Measurements from ENCODE around the gene TRIM62.
"Not testable (repeated sequence)": the region's sequence is repeated elsewhere in the genome, so short reads cannot be mapped to it uniquely, and the experiment has no call there.

TRIM62 gene

DNA sequence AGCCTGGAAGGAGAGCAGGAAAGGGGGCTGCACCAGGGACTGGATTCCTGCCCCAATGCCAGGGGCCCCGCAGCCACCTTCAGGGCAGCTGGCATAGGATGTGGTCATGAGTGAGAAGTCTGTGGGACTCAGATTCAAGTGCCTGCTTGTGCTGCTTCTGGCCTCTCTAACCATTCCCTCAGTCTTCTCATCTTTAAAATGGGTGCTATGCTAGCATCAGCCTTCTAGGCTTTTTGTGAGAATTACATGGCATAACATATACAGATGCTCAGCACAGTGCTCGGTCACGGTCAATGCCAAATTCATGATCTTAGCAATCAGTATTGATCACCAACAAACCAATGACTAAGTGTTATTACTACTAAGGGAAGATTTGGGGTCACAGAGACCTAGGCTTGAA is 23.5 kb downstream of the TRIM62 start:
- DNase-seq, result no peak

- no peak for DNase-seq
These were observed 24.7 kb downstream of the TRIM62 start for GRCh38 chr1:33157131-33157530.

DNA sequence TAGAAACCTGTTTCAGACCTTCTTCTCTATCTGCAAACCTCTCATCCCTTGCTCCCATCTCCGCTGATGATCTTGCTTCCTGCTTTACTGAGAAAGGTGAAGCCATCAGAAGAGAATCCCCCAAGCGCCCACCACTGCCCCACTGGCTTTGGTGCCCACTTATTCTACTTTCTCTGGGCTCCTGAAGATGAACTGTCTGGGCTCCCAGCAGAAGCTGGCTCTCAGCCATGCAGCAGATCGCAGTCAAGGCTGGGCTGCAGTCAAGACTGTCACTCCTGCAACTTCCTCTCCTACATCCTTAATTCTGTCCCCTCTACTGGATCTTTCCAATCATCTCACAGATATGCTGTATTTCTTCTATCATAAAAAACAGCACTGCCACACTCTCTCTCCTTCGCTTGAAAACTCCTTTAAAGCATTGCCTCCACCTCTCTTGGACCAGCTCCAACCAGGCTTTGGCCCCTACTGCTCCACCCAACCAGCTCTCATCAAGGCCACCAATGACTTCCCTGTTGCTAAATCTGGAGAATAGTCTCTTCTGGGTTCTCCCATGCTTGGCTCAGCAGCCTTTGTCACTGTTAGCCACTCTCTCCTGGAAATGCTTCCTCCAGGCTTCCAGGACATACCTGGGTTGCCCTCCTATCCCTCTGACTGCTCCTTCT is 25.8 kb downstream of the TRIM62 start:
- DNase-seq, result no peak

DNA sequence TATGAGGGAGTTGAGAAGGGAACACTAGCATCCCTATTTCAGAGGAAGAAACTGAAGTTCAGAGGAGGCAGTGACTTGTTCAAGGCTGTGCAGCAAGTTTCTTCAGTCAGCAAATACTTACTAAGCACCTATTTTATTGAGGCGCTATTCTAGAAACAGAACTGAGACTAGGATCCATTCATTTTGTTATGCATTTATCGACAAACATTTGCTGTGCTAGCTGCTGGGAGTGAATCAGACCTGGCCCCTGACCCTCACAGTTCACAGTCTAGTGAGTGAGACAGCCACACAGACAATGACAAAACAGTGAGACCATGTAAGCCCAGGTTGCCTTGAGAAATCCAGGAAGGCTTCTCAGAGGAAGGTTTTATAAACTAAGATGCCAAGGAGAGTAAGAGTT is 28.2 kb downstream of the TRIM62 start:
- DNase-seq, result no peak

DNA sequence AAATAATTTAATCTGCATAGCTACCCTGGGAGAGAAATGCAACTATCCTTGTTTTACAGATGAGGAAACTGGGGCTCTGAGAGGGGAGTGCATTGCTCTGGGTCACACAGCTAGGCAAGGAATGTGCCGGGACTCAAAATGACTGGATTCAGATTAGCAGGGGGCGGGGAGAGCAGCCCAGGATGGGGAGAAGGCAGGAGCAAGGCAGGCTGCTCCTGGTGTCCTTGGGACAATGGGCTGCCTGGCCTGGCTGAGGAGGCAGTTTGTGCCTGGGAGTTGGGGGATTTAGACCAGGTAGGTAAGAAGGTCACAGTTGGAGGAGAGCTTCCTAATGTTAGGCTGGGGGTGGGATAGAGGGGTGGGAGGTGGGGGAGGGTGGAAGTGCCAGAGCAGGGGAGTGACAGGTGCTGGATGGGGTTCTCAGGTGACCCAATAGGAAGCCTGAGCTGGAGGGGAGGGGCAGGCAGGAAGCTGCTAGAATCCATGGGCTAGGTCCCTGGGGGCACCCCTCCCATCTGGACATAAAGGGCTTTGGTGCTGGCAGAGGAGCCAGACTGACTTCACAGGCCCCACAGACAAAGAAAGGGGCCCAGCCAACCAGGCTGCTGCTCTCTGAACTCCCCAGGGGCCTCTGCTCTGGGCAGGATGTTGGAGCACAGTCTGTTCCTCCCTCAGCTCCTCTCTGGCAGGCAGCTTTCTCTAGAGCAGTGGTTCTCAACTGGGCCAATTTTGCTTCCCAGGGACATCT is 29.0 kb downstream of the TRIM62 start:
- no peak for DNase-seq

DNA sequence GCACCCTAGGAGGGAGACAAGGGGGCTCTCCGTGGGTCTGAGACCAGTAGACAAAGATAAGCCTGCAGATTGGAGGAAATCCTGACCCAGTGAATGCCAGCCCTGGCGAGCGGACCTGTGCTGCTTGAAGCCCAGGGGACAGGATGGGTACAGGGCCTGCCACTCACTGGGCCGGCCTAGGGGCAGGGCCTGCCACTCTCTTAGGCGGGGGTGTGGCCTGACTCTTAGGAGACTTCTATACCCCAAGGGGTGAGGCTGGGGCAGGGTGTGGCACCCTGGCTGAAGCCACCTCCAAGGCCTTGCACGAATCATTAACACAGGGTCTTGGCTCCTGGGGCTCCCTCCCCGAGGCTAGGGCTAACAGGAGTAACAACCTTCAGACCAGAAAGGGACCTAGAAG is 30.7 kb downstream of the TRIM62 start:
- DNase-seq, result no peak

DNA sequence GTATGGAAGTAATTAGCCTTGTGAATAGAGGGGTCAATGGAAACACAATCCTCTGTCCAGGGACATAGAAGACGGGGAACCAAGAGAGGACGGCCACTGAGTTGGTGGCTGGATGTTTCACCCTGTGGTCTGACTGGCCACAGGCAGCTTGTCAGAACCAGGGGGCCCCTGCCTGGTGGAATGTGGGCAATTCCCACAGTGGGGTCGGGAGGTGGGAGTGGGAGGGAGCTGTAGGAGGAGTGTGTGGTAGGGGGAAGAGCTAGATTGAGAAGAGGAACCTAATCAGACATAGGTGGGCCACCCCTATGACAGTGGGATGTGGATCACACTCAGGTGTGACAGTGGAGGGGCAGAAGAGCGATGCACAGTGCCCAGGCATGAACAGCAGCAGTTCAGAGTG is 31.3 kb downstream of the TRIM62 start:
- DNase-seq, result no peak

DNA sequence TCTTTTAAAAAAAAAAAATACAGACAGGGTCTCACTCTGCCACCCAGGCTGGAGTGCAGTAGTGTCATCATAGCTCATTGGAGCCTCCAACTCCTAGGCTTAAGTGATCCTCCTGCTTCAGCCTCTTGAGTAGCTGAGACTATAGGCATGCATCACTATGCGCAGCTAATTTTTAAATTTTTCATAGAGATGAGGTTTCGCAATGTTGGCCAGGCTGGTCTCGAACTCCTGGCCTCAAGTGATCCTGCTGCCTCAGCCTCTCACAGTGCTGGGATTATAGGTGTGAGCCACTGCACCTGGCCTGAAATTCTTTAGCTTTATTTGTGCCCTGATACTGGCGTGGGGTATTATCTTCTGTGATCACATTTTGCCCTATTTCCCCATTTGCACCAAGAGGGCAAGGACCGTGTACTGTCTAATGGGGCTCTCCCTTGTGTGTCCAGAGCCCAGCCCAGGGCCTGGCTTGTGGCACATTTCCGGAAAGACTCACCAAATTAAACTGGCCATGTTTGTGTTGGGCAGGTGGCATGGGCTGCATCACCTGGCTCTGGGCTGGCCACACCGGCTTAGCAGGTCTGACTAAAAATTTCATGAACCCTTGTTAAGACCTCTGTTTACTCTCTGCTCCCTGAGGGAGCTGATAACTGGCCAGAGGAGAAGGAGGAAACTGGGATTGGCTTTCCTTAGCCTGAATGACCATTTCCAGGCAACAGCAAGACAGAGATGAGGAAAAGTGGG is 32.2 kb downstream of the TRIM62 start:
- DNase-seq, result no peak

DNA sequence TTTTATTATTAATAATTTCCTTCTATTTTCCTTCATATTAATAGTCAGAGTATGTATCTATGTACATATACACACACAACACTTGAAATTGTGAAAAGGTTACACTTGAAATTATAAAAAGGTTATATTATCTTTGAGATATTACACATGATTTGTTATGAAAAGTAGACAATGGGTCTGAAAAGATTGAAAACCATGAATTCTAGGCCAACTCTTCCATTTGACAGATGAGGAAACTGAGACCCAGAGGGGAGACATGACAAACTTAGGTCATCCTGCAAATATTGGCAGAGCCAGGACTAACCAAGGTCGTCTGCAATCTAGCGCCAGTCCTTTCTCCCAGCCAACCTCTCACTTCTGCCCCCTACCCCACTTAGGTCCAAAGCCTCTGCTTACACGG is 33.2 kb downstream of the TRIM62 start:
- DNase-seq, result no peak

- peak in 1 of 2 experiments; percentile 22 for DNase-seq
These were observed 33.9 kb downstream of the TRIM62 start for GRCh38 chr1:33147997-33148314.

- DNase-seq, result no peak
These were observed 34.4 kb downstream of the TRIM62 start for GRCh38 chr1:33147275-33147996.

GRCh38 chr1:33146003-33146402 is 35.8 kb downstream of the TRIM62 start:
- no peak for DNase-seq

DNA sequence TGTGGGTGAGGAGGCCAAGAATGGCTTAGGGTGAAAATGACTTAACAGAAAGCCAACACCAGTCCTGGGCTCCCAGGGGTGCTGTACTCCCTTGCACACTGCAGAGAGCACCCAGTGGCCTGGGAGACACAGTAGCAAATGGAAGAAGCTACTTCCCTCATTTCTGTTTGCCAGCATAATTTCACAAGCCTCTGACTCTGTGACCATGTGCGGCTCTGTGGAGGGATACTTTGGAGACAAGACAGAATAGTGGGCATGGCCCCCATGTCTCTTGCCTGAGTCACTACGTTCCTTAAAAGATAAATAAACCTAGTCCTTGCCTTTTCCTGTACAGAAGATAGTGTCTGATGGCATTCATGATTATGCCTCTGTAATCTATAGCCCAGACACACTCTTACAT is 38.1 kb downstream of the TRIM62 start:
- no peak for DNase-seq

DNA sequence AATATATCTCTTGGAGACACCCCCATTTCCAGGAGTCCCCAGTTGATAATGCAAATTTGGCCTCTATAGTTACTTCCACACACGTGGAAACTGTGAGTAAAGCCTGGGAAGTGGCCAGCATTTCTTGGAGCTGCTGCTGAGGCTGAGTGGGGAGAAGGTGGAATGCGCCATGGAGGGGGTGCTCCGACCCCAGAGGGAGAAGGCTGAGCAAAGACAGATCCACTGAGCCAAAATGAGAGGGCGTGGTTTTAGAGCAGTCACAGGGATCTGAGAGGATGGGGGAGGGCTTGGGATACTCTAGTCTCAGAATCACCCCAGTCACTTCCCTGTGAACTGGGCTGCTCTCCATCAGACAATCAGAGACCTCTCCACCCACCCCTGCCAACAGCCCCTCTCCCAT is 38.7 kb downstream of the TRIM62 start:
- no peak for DNase-seq

GRCh38 chr1:33142483-33143064 is 39.3 kb downstream of the TRIM62 start:
- DNase-seq, result no peak

DNA sequence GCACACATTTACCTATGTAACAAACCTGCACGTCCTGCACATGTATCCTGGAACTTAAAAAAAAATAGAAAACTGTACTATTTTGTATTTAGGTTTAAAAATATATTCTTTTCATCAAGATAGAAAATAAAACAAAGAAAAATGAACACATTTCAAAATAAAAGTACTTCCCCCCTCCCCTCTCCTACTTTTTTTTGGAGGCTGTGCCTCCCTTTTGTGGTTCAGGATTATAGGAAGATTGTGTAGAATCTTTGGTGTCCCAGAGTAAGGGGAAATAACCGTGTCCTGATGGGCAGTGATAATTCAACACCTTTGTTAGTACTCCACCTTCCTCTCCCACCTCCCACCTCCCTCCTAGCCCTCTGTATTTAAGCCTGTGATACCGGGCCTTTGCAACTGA is 40.1 kb downstream of the TRIM62 start:
- no peak for DNase-seq

- DNase-seq, result no peak
These were observed 40.6 kb downstream of the TRIM62 start for GRCh38 chr1:33141216-33141615.

DNA sequence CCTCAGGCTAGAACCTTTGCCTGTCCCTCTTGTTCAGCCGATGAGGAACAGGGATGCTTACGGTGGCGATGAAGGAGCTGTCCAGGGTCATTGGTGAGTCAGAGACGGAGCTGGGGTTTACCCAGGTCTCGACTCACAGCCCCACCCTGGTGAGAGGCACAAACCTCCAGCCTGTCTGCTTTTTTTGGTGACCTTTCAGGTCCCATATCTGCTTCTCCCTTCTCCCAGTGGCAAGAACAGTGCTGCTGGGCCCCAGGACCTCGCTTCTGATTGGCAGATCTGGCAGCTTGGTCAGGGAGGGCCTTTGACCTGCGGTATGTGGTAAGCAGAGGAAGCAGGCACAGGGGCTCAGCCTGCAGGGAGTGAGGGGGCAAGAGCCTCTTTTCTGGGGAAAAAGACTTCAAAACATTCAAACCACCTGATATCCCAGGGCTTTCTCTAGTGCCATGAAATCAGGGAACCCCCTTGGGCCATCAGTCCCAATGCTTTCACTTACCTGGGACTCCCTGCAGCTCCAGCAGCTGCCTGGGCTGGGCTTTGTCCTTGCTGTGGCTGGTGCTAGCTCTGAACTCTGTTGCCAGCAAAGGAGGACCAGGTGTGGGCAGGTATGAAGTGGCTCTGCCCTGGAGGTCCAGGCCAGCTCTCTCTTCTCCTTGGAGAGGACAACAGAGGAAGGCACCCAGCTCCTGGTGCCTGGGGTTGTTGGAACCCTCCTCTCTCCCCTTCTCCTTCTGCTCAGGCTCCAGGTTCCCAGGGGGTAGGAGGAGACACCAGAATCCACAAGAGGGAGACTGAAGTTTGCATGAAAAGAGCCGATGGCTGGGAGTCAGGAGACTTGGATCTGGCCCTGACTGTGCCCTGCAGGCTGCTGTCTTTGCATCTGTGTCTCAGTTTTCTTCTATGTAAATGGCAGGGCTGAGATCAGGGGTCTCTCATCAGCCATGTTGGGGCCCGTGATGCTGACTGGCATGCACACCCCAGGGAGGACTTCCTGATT is 41.4 kb downstream of the TRIM62 start:
- DNase-seq, result no peak

DNA sequence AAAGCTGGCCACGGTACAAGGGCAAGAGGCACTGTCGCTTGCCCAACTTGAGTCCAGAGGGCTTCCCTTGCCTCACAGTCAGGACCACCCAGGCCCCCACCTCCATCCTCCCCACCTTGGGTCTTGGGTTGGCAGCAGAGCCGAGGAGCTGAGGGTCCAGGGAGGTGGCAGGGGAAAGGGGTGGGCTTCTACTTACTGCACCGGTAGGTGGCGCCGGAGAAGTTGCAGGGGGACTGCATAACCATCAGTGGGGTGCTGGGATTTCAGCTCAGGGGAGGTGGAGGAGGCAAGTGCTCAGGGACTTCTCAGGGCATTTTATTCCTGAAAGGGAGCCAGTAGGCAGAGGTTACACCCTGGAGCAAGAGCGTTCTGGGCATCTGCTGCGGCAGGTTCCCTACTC is 44.0 kb downstream of the TRIM62 start:
- peak; percentile 31 to 38 for DNase-seq

GRCh38 chr1:33136041-33136440 is 45.8 kb downstream of the TRIM62 start:
- not testable (repeated sequence) for DNase-seq

- DNase-seq, result no peak
These were observed 48.3 kb downstream of the TRIM62 start for GRCh38 chr1:33133478-33134105.

All from activated CD4-positive, alpha-beta T cell treated with anti-CD3 and anti-CD28 coated beads, Interleukin-2, amount 50 U/mL, for 48 hours (primary cell).